NCI-H345 treated with DMSO at 0.1 percent for 48 hours (cell line): ENCODE data around the gene KRT33B.
"Not testable (repeated sequence)": the region's sequence is repeated elsewhere in the genome, so short reads cannot be mapped to it uniquely, and the experiment has no call there.

ENCODE experiments used
- DNase-seq: peaks from one replicate; lab custom pipeline; 2025; ENCODE audit not compliant: unreplicated experiment; lab: John Stamatoyannopoulos, UW

KRT33B gene

DNA sequence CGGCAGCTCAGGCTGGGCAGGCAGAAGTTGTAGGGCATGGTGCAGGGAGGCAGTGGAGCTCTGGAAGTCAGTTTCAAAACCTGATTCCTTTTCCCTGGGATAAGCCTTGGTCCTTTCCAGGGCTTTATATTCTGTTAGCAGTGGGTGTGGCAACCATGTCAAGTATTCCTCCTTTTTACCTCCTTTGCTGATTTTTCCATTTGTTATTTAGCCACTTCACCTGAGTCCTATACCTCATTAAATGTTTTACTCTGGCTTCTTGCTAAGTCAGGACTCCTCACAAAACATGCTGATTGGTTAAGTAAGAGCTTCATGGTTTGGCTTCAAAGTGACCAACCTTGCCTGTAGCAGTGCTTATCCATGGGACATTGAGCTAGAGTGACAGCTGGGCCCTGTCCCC lies at the start of gene KRT33B:
KRT33B (minus strand) TSS at position 101 of the 400 bp plus-strand sequence; CDS start at position 38, 63 bp downstream.
- DNase-seq: no peak

DNA sequence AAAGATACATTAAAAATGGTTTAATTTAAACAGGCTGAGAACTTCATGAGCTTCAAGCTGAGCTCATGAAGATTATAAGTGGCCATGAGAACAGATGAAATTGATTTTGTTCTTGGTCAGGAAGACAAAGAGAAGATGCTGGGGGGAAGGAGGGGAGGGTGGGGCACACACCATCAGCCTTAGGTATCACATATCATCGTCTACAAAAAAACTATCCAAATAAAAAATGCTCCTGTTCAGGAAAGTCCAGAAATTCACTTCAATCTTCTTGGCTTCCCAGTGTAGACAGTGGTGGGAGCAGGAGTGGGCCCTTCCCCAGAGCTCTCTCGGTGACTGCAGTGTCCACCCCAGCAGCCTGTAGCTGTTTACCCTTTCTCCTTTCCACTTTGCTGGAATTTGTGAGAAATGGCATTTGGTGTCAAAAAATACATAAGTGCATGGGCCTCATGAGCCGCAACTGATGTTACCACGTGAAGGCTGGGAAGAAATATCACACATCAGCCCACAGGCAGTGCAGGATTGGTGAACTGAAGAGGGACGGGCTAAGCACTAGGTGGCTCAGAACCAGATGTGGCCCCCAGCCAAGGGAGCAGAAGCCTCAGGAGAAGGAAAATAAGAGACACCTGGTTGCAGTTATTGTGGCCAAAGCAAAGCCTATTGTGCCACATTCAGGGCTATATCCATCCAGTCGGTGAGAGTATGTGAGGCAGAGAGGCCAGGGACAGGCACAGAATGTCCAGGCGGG lies 48.7 kb upstream of the KRT33B start:
- no peak for DNase-seq

DNA sequence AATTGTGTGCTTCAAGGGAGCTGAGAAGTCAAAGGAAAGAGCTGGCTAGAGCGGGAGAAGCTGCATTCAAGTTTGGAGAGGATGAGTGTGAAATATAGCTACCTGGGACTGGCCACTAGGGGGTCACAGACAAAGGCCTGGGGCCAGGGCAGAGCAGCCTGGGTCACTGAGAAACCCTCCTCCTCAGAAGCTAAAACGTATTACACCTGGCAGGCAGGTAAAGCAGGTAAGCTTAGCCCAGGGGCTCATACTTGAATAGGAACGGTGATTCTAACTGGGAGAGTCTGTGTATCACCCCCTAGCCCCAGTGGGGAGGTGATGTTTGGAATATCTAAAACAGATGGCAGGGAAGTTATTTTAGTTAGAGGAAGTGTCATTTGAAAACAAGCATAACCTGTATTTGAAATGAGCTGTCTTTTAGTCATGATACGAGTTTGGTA lies 48.0 kb upstream of the KRT33B start:
- DNase-seq: no peak

DNA sequence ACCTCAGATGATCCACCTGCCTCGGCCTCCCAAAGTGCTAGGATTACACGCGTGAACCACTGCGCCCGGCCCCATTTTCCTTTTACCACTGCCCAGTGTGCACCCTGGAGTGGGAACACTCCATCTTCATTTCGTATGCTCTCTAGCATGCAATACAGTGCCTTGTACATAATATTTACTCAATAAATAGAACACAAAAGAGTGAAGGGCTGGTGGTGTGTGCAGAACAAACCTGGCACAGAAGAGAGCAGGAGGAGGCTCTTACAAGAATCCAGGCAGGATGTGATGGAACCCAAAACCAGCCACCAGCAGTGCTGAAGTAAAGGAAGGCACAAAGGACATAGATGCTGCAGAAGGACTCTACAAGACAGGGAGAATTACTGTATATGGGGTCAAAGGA lies 47.5 kb upstream of the KRT33B start:
- DNase-seq: no peak

DNA sequence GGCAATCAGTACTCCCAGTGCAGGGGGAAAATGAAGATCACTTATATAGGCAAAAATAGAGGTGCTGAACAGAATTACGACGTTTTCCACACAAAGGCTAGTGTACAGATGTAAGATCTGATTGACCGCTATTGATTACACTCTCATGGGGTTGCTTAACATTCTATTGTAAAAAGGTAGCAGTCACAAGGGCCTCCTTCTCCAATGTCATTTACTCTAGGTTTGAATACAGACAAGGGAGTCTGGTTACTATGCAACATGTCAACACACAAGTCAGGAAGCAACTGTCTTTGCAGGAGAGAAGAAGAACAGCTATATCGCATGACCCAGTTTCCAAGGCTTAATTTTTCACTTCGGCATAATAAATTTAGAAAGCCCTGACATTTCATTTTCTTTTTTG lies 46.9 kb upstream of the KRT33B start:
- no peak for DNase-seq

DNA sequence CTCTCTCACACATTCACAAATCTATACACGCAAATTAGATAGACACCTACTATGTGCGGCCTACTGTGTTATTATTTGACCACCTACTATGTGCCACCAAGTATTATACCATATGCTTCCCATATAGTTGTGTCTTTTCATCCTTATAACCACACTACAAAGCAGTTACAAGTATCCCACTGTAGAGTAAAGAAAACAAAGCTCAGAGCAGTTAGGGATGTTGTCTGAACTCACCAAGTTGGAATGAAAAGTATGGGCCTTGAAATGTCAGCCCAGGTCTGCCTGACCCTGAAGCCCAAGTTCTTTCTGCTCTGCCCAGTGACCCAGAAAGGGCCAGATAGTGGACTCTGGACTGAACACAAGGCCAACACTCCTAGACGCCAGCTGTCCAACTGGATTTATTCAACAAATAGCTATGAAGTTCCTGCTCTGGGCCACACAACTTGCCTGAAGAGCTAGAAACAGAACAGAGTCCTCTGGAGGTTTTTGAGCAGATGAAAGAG lies 46.3 kb upstream of the KRT33B start:
- DNase-seq: no peak

DNA sequence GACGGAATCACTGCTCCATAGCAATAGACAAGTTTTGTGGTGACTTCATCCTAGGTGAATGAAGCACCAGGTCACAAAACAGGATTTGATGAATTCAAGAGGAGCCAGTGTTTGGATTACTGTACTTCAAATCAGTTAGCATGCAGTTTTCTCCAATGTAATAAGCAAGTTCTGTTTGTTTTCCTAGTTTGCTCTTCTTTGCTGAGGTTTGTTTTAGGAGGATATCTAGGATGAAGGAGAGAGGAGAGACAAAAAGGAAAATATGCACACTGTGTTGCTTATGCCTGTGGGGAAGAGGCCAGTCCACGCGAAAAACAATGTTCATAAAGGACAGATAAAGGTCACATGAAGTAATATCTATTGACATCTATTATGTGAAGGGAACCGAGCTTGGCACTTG lies 45.8 kb upstream of the KRT33B start:
- DNase-seq: no peak

DNA sequence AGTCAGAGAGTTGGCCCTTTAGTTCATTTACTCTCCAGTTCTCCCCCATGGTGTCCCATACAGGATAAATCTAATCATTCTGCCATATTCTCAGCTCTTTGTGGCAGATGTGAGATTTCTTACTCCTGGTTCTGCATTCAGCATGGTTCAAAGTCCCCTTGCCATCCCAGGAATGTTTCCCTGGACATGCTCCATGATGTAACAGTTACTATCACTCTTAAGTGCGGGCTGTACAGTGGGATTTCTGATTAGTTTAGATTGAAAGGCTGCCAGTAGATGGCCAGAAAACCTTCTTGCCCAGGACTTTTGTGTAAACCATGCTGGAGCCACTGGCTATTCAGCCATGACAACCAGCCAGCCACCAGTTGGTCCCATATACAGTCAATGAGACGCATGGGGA lies 44.4 kb upstream of the KRT33B start:
- DNase-seq: no peak

DNA sequence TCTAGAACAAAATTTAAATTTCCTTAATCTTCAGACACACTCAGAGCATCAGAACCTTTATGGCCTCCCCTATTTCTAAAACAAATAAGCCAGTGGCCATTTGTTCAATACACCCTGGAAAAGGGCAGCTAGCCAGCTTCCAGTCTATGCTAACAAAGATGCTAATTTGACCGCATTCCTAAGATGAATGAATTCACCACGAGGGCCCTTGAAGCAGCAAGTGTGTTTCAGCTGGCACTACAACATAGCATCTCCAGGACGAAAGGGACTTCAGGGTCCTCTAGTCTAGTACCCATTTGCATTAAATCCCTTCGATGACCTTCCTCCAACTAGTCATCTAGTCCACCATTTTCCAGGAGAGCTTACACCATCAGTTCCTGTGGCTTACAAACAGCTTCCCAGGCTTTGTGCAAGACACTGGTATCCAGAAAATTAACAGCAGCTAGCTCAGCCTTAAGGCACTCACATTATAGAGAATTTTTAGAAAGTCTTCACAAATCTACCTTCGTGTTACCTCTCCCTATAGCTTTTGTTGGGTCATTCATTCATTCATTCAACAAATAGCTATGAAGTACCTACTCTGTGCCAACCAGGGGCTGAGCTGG lies 43.8 kb upstream of the KRT33B start:
- DNase-seq: no peak

DNA sequence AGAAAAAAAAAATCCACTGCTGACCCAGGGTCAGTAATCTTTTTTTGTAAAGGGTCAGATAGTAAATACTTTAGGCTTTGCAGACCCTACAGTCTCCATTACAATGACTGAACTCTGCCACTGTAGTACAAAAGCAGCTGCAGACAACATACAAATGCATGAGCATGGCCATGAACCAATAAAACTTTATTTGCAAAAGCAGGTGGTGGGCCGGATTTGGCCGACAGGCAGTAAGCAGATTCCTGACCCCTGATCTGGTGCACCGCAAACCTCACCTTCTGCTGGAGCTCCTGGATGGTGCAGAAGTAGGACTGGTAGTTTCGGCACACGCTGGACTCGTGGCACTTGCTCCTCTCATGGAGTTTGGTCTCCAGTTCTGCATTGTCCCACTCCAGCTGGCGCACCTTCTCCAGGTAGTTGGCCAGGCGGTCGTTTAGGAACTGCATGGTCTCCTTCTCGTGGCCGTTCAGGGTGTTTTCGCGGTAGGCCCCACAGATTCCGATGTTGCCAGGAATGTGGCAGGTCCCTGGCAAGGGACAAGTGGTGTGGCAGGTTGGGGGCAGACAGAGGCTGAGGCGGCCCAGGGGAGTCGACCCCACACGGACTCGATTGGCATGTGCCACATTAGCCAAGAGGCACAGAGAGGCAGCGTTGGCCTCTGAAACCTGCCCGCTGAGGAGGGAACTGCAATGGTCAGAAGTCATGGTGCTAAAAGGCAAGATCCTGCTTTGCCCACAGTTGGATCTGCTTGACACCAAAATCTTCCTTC lies 41.6 kb upstream of the KRT33B start:
- DNase-seq: no peak

DNA sequence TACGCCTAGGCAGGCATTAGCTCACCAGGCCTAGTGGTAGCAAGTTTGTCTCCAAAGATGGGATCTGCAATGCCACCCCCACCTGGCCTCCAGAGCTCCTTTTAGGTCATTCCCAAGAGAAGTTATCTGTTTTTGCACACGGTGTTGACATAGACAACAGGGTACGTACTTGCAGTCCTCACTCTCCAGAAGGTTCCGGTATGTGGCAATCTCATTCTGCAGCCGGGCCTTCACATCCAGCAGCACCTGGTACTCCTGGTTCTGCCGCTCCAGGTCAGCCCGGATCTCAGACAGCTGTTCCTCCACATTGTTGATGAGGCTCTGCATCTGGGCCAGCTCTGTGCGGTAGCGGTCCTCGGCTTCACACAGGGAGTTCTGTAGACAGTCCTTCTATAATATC lies 37.6 kb upstream of the KRT33B start:
- no peak for DNase-seq

DNA sequence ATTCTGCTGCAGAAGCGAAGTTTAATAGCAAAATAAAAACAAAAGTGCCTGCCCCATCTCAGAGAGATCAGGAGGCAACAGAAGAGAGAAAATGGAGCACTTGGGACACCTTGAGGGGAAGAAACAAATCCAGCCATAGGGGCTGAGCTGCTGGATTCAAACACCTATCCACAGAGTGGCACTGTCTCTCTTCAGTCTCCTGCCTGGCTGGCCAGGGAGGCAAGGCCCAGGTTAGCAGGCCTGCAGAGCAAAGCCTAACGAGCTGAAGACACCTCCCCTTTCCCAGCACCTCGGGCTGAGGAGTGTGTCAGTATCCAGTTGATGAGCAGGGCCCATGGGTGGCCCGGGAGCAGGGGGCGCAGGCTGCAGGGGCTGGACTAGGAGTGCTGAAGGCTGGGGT lies 36.6 kb upstream of the KRT33B start:
- no peak for DNase-seq

DNA sequence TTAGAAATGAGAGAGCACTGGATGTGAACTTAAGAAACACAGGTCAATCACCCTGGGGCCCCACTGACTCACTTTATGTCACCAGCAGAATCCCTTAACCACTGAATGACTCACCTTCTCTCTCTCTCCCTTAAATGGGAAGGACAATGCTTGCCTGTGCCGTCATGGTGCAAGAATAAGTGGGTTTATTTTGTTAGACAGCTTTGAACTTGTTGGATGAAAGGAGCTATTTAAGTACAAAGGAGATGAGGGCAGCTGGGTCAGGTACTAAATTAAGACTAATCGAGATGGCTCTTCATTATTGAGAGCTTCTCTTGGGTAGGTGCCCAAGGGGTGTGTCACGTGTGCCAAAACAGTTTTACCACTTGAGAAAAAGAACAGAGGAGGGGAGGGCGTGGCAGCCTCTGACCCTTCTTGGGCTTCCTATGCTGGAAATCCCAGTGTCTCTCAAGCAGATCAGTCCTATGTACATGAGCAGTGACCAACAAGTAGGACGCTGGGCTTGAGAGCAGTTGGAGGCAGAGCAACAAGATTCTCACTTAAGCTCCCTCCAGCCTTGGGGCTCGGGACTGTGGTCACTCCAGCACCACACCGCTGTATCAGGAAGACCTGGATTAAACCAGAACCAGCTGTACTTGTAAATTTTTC lies 34.5 kb upstream of the KRT33B start:
- no peak for DNase-seq

DNA sequence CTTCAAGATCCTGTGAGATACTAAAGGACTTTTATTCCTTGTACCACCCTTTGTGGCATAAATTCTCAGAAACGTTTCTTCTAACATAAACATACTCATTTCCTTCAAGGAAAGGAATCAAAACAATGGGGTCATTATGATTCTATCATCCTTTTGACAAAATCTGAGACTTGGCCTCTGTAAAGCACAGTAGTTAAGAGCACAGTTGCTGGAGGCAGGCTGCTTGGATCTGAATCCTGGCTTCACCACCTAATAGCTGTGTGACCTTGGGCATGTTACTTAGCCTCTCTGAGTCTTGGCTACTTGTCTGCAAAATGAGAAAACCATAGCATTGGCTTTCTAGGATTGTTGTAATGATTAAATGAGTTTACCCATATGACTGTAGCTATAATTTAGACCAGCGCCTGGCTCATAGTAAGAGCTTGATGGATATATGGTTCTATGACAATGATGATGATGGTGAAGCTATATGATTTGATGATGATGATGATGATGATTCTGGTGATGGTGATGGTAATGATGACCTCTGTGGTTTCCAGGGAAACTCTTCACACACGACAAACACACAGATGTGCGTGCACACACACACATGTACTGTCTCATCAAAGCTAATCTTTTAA lies 33.9 kb upstream of the KRT33B start:
- DNase-seq: no peak

DNA sequence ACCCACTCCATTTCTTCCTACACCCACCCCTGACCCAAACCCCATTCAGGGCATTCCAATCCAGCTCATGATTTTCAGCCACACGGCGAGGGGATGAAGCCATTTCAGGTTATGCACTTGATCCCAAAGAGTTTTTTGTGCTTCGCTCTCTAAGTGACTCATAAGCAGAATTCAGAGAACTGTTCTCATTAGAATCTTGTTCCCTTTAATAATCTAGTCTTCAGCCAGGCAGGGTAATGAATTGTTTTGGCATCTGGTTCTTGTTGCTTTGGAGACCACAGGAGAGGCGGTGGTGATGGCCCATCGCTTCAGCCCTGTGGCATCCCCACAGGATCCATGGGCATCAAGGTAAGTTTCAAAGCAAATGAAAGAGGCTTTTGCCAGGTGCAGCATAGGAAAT lies 32.5 kb upstream of the KRT33B start:
- no peak for DNase-seq

DNA sequence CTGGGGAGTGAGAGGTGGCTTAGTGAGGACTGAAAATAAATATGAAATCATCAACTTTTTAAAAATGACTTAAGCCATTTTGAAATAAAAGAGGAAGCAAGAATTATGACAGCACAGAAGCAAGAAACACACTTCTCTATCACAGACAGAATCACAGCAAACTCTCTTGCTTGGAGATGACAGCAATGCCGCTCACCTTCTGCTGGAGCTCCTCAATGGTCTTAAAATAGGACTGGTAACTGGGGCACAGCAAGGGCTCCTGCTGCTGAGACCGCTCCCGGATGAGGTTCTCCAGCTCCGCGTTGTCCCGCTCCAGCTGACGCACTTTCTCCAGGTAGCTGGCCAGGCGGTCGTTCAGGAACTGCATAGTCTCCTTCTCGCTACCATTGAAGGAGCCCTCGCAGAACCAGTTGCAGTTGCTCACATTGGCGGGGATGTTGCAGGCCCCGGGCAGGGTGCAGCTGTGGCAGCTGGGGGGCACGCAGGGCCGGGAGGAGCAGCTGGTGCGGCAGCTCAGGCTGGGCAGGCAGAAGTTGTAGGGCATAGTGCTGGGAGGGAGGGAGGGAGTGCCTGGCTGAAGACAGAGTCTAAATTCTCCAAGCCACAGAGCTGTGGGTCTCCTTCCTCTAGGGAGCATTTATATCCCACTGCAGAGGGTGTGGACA lies 27.5 kb upstream of the KRT33B start, which contains the start of gene KRT31:
KRT31 (minus strand) TSS at position 613 of the 665 bp plus-strand sequence; CDS start at position 544, 69 bp downstream.
- no peak for DNase-seq

DNA sequence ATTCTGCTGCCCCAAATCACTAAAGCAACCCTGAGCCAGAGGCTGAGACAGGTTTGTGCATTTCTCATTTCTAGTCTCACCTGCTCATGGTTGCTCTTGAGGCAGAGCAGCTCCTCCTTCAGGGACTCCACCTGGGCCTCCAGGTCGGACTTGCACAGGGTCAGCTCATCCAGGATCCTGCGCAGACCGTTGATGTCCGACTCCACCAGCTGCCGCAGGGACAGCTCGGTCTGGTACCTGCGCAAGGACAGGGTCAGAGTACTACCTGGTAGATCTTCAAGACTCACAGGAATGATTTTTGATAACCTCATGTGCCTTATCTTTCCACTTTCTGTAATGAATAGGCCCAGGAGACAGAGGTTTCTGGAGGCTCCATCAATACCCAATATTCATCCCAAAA lies 26.7 kb upstream of the KRT33B start:
- no peak for DNase-seq

DNA sequence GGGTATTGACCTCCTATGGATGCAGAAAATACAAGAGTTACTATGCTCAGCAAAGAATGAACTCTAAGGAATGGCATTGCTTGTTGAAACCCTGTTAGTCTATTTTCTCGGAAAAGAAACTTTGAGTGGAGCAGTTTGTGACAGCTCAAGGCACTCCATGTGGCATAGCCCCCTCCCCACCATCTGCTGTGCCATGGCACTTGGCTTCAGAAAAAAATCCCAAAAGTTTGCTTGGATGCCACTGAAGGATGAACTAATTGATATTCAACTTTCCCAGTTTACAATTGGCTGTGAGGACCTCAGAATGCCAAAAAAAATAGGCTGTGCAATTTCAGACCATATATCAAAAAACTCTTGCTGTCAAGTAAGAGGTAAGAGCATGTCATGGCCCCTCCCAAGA lies 26.0 kb upstream of the KRT33B start:
- no peak for DNase-seq

DNA sequence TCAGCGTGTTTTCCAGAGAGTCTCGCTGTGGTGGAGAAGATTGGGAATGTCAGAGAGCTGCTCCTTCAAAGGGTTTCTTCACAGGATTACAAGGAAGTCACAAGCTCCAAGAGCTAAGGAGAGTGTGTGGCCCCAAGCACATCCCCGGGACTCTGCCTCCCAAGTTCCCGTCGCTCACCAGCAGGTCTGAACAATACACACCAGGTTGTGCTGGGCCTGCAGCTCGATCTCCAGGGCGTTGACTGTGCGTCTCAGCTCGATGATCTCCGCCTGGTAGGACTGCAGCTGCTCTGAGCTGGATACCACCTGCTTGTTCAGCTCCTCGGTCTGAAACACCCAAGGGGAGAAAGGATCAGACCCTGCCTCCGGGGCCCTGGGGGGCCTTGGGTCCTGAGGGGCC lies 25.4 kb upstream of the KRT33B start:
- DNase-seq: not testable (repeated sequence)

DNA sequence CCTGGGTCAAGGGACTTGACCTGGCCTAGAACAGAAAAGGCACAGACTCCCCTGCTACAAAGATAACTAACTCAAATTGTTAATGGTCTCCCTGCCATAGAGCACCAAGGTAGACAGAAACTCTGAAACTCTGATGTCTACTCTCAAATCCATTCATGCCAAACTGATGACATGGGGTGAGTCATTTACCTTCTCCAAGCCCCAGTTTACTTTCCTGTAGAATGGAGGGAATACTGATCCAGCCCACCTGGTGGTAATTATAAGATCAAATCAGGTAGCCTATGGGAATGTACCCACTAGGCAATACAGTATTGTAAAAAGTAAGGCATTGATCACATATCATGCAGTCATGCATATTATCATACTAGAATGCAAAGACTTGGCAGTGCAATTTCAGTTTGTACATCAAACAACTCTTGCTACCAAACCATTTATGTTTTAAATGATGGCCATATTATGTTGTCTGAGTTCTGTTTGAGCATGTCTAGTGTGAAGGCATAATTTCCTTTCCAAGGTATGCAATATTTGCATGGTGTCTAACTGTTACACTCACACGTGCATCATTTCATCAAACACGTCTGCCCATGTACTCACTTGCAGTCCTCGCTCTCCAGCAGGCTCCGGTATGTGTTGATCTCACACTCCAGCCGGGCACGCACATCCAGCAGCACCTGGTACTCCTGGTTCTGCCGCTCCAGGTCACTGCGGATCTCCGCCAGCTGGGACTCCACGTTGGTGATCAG lies 24.8 kb upstream of the KRT33B start:
- DNase-seq: no peak
